GM18951 (cell line): ENCODE measurements around the gene RTKN.
"Not testable (repeated sequence)": the region's sequence is repeated elsewhere in the genome, so short reads cannot be mapped to it uniquely, and the experiment has no call there.

Experiments used
- POLR2A ChIP-seq: IDR thresholded peaks from 4 replicates; pipeline ENCODE4 v1.6.1; 2011; ENCODE audit warnings: mild to moderate bottlenecking; ENCODE audit not compliant: insufficient read length, insufficient read depth; ENCODE audit errors: extremely low read depth
- in situ Hi-C: fragments of 300-500 bp; cut with MboI; formaldehyde crosslinking; loops from one replicate; pipeline ENCODE4 v1.12.0; 2022; ENCODE audit warnings: low sequenced_read_pairs, mixed read lengths, inconsistent platforms; ENCODE audit not compliant: unreplicated experiment

The RTKN gene

DNA sequence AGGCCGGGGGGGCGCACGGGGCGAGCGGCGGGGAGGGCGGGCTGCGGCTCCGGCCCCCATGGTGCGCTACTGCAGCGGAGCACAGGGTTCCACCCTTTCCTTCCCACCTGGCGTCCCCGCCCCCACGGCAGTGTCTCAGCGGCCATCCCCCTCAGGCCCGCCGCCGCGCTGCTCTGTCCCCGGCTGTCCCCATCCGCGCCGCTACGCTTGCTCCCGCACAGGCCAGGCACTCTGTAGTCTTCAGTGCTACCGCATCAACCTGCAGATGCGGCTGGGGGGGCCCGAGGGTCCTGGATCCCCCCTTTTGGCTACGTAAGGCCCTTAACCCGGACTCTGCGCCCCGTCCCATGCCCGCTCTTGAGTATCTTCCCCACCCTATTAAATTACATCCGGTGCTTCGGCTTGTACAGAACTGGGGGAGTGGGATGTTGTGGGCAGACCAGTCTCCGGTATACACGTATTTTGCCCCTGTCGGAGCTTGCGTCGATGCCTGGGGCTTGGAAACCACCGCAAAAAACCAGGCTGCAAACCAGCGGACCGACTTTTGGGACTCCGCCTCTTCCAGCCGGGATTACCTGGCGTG is 15.9 kb upstream of the RTKN start:
- in situ Hi-C loops: no loop called here
- TF ChIP-seq POLR2A: peak; percentile 54

DNA sequence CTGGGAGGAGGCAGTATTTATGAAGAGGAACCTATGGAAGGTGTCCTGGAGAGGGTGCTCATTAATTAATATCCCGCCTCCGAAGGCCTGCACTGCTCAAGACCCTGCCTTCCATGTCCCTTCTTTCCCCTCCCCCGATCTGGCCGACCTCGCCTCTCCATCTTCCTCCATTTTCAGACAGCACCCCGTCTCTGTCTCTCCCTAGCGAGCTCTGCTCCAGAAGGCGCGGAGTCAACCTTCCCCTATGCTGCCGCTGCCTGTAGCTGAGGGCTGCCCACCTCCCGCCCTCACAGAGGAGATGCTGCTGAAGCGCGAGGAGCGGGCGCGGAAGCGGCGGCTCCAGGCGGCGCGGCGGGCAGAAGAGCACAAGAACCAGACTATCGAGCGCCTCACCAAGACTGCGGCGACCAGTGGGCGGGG is 15.4 kb upstream of the RTKN start:
- in situ Hi-C loops: no loop called here

DNA sequence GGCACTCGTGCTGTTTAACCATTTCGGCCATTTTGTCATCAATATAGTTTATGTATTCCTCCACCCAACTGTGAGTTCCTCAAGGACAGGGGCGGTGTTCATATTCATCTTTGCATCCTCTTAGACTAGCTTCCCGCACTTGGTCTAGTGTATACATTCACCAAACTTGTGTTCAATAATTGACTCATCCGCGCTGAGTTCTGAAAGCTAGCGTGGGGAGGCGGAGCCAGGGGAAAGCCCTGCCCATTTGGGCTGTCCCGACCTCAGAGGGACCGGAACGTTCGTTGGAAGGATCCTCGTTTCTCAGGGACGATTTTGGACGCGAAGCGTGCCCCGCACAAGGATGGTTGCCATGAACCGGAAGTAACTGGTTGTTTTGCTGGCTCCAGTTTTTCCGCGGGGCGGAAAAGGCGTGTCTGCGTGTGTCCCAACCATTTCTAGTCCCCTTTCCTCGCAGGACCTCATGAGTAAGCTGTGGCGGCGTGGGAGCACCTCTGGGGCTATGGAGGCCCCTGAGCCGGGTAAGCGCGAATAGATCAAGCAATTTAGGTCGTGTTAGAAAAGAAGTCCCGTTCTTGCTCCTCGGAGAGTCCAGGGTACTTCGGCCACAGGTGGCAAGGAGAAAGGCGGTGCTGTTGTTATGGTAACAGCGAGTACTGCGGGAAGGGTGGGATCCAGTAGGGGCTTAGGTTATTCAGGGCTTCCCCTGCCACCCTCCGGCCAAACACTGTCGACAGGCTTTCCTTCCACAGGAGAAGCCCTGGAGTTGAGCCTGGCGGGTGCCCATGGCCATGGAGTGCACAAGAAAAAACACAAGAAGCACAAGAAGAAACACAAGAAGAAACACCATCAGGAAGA is 13.1 kb upstream of the RTKN start, which contains the start of gene INO80B:
Gene INO80B, plus strand, starts transcription at position 434 of the 858 bp plus-strand sequence. Its CDS starts 30 bp downstream, at position 464.
- in situ Hi-C loops: no loop called here
- TF ChIP-seq POLR2A: peak; percentile 36

More for the DNA sequence above, 15.4 kb upstream of the RTKN start:
- no peak for TF ChIP-seq POLR2A

DNA sequence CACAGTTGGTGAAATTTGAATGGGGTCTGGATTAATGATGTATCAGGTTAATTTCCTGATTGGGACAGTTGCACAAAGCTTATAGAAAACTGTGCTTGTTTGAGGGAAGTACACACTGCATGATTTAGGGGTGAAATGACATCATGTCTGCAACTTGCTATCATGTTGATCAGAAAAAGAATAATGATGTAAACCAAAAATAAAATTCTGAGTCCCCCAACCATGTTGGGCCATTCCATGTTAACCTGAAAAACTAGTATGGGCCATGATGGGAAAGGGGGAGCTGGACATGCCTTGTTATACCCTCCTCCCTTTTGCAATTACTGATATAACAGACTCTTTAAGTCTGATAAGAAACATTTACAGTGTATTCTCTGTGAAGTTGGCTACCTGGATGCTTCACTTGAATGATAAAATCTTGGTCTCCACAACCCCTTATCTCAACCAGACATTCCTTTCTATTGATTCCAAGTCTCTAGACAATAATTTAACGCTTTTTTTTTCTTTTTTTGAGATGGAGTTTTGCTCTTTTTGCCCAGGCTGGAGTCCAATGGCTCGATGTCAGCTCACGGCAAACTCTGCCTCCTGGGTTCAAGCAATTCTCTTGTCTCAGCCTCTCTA is 8.9 kb upstream of the RTKN start:
- in situ Hi-C loops: no loop called here

DNA sequence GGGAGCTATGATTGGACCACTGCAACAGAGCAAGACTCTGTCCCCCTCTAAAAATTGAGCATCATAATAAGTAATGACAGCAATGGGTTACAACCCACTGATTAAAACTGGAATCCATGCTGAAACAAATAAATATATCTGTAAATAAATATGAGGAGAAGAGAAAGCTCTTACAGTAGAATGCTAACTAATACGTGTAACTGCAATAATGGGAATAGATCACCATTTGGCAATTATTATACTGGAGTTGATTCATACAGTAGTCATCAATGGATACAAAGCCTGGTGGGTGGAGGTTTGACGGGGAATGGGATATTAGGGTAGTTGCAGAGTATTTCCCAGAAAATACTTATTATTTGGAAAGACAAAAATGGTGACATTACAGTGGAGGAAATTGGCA is 7.0 kb upstream of the RTKN start:
- in situ Hi-C loops: no loop called here
- no peak for TF ChIP-seq POLR2A

More for the DNA sequence above, 8.9 kb upstream of the RTKN start:
- no peak for TF ChIP-seq POLR2A

DNA sequence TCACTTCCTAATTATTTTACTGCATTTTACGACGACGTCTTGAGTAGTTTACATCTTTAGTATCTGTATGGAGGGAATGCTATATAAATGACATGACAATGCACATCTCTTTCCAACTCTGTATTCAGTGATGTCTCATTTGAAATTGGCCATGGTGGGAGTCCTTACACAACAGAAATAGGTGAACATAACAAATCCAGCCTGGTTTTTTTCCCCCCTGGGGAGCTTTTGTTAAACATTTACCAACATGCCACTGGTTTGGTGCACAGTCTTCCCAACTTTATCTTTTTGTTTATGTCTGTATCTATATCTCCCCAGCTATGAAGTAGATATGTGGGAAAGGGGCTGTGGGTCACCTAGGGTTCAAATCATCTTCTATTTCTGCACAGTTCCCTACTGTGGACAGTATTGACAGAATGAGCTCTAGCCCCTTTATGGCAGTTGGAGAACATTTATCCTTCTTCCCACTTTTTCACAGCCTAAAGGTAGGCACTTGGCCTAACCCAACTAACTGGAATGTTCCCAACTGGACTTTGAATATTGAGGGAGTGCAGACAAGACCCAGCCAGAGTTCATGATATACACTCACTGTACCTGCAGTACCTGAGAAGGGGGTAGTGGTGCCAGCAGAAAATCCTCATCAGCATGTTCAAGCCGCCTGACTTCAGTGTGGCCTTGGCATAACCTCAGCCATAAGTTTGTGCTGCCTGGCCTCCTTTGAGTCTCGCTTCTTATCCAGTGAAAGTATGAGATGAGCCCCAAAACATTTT is 5.7 kb upstream of the RTKN start:
- in situ Hi-C loops: no loop called here
- TF ChIP-seq POLR2A: no peak

DNA sequence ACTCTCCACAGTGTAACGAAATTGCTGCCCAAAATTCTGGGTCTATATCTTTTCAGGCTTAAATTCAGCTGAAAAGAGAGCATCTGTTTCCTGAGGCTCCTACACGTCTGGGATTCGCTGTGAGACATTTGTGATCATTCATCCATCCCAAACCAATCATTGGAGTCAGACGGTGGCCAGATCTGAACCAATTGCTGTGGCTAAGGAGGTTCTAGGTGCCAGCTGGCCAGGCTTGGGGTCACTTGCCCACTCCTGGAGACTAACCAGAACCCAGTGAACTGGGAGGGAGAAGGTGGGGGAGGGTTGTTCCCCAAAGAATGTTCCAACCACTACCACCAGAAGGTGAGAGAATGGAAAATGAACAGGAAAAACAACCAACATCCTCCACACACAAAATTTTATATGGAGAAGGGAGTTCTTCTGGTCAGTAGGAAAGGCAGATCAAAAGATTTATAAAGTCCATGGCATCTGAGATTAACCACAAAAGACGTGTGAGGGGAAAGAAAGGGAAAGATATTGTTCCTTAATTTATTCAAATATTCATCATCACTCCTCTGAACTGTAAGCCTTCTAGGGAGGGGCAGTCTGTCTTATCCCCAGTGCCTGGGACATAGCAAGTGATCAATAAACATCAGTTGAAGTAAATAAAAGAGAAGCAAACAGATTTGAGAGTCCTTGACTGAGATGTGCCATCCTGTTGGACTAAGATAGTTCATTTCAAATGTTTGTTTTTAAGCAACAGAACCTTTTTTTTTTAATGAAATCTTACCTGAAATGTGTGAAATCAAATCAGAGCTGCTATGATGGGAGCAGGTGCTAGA is 3.0 kb upstream of the RTKN start:
- in situ Hi-C loops: no loop called here
- TF ChIP-seq POLR2A: no peak

DNA sequence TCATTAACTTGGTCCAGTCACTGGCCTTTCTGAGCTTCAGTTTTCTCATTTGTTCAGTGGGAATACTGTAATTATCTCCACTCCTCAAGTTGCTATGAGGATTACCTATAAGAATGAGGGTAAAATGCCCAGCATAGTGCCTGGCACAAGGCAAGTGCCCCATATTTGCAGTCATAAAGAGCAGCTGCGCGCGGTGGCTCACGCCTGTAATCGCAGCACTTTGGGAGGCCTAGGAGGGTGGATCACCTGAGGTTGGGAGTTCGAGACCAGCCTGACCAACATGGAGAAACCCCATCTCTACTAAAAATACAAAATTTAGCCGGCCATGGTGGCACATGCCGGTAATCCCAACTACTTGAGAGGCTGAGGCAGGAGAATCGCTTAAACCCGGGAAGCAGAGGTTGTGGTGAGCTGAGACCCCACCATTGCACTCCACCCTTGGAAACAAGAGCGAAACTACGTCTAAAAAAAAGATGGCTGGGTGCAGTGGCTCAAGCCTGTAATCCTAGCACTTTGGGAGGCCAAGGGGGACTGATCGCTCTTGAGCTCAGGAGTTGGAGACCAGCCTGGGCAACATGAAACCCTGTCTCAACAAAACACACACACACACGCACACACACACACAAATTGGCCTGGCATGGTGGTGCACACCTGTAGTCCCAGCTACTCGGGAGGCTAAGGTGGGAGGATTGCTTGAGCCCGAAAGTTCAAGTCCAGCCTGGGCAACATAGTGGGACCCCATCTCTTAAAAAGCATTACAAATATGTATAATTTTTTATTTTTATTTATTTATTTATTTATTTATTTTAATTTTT is 953 bp upstream of the RTKN start:
- in situ Hi-C loops: not testable (repeated sequence)

DNA sequence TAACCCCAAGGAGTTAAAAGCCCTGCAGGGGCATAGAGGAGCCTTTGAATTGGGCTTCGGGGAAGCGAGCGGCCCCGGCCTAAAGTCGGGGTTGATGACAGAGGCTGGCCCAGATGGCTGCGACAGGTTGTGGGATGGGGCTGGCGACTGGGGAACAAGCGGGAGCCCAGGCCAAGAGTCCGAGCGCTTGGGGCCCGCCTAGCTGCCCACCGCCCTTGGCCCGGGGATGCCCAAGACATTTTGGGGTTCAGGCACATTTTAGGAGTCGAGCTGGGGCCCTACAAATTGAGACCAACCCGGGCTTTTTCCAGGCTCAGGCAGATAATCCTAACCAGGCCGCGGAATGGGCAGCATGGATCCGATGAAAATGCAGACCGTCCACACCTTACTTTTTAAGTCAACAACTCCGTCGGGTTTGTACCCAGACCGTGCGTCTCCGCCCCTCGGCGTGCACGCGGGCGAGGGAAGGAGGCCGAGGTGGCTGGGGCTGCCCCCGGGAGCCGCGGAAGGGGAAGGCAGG is 507 bp downstream of the RTKN start:
- no peak for TF ChIP-seq POLR2A
- in situ Hi-C loops: no loop called here

DNA sequence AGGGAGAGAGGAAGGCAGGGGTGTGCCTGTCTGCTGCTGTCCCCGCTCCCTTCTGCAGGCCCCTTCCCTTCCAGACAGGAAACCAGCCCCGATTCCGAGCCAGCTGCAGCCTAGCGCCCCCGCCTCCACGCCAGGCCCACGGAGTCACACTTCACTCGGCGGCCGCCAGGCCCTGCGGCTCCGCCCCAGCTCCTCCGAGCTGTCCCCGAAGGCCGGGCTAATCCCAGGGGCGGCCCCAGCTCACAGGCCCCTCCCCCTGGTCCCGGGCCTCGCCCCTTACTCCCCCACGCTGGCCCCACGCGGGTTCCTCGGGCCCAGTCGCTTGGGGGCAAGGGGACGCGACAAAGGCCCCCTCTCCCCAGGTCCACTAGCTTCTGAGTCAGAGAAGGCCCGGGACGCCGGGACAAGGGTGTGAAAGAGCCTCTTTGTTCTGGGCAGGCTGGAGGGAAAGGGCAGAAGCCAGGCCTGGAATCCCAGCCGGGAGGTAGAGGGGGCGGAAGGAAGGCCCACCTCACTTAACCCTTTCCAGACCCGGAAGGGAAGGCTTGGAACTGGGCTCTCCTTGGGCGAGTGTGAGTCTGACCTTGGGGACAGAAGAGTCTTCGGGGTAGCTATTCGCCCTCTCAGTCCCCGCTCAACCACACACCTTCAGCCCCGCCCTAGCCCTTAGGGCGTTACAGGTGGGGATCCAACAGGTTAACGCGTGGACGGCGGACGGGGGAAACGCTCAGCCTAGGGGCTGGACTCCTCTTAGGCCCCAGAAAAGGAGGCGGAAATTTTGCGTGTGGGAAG is 1.2 kb downstream of the RTKN start:
- in situ Hi-C loops: no loop called here
- TF ChIP-seq POLR2A: peak; percentile 68
